H1 (cell line): ENCODE measurements around the gene TAF11L2. TPM values are rescaled to one million over a fixed set of nuclear protein-coding genes. Genes with fewer than 3 reads are reported as not detected.

Experiments
- CBX5 ChIP-seq: fragments of 300-800, 300-1000 bp; sonication (generic); IDR thresholded peaks from 2 replicates; pipeline ENCODE4 v1.7.1; 2016; ENCODE audit warnings: antibody characterized with exemption, low read length, low read depth
- CHD2 ChIP-seq: IDR thresholded peaks from 2 replicates; pipeline ENCODE4 v1.6.1; 2012; ENCODE audit warnings: low read length, improper control_type of control experiment
- CHD7 ChIP-seq: fragments of 300-600 bp; sonication (generic); IDR thresholded peaks from 2 replicates; pipeline ENCODE4 v1.7.1; 2012; ENCODE audit warnings: low read length, moderate library complexity, mild to moderate bottlenecking, inconsistent platforms; ENCODE audit not compliant: insufficient replicate concordance
- FOSL1 ChIP-seq: IDR thresholded peaks from 2 replicates; pipeline ENCODE4 v1.6.1; 2011; ENCODE audit warnings: mild to moderate bottlenecking, low read depth, low read length, moderate library complexity; ENCODE audit not compliant: insufficient read depth
- POLR2A ChIP-seq, 2 experiments: IDR thresholded peaks; 1 replicate in 1 of 2; 2 replicates in 1 of 2; pipeline ENCODE4 v1.6.1; 2011; ENCODE audit warnings: low read depth in 2 of 2, low read length in 2 of 2, mild to moderate bottlenecking in 2 of 2; ENCODE audit errors: control extremely low read depth in 1 of 2
- SIRT6 ChIP-seq: IDR thresholded peaks from one replicate; pipeline ENCODE4 v1.7.1; 2012; ENCODE audit warnings: low read length, inconsistent platforms
- SP1 ChIP-seq: IDR thresholded peaks from 2 replicates; pipeline ENCODE4 v1.6.1; 2011; ENCODE audit warnings: low read depth, low read length
- USF2 ChIP-seq: IDR thresholded peaks from 2 replicates; pipeline ENCODE4 v1.6.1; 2011; ENCODE audit warnings: low read length, improper control_type of control experiment
- ZNF274 ChIP-seq: IDR thresholded peaks from 2 replicates; pipeline ENCODE4 v1.7.0; 2012; ENCODE audit warnings: low read length, borderline replicate concordance; ENCODE audit errors: extremely low read depth
- polyA plus RNA-seq, 7 experiments: library from polyadenylated mRNA; depleted of rRNA in 3 of 7; stranded (reverse) in 5 of 7; unstranded in 2 of 7; fragments of >200 nt in 5 of 7; fragments of 200-250 nt in 2 of 7; gene quantifications; 1 replicate in 5 of 7; 2 replicates in 1 of 7; 4 replicates in 1 of 7; pipeline versions ENCODE4 v1.2.1 to v1.2.3, GENCODE V29; 2011 to 2013; ENCODE audit warnings: missing spikeins in 2 of 7, mixed read lengths in 2 of 7
- total RNA-seq: library from RNA; stranded (reverse); fragmentation: NEBNext Ultra II Directional; extraction: Animal tissue kit (Norgen Biotek cat#: 25700); gene quantifications from 2 replicates; pipeline ENCODE4 v1.2.1, GENCODE V29; 2021

TAF11L2 gene
- total and polyA plus RNA-seq, 2 of the 8 experiments (the other 6 are each of a cell fraction or from before 2014, with no cell fraction given), result not detected

- TF ChIP-seq CHD7, result no peak
- no peak for TF ChIP-seq FOSL1
- no peak for TF ChIP-seq USF2
- no peak for TF ChIP-seq SIRT6
- TF ChIP-seq POLR2A (IDR thresholded peaks at IDR 0.05; ENCODE audit: control extremely low read depth in 1 of 2, low read depth in 2 of 2, low read length in 2 of 2), result no peak
- no peak for TF ChIP-seq SP1
- no peak for TF ChIP-seq CBX5
- no peak for TF ChIP-seq ZNF274
- no peak for TF ChIP-seq CHD2
Measured at GRCh38 chr5:17511775-17512325, 13.8 kb downstream of the TAF11L2 start (continued).
